Natural killer cell (primary cell): ENCODE measurements around the gene FPR3. TPM values are rescaled to one million over a fixed set of nuclear protein-coding genes. Genes with fewer than 3 reads are reported as not detected.

Source experiments
- ATAC-seq, 3 donors: fragments of 150-1000 bp in 2 of 3; fragments of 200-7000 bp in 1 of 3; cut with Tn5 transposase; 1 replicate in 1 of 3; 2 replicates in 2 of 3; pipeline ENCODE4 v1.10.0; 2021; ENCODE audit warnings: mild to moderate bottlenecking in 2 of 3, moderate library complexity in 2 of 3
- DNase-seq, 2 donors: peaks; one replicate each; pipeline versions ENCODE4 v3.0.0 to v3.0.0-alpha.2; 2013 to 2021; ENCODE audit warnings: mixed read lengths in 1 of 2
- H3K27ac ChIP-seq: one replicate; pipeline ENCODE4 v1.5.1; 2013; ENCODE audit warnings: mild to moderate bottlenecking, low read length
- H3K27me3 ChIP-seq: one replicate; pipeline ENCODE4 v1.6.1; 2013; ENCODE audit warnings: low read length; ENCODE audit not compliant: control insufficient read depth, insufficient read depth
- H3K36me3 ChIP-seq: one replicate; pipeline ENCODE4 v1.6.1; 2013; ENCODE audit warnings: low read length; ENCODE audit not compliant: control insufficient read depth, insufficient read depth
- H3K4me1 ChIP-seq: one replicate; pipeline ENCODE4 v1.6.1; 2013; ENCODE audit warnings: low read length; ENCODE audit not compliant: control insufficient read depth, insufficient read depth
- H3K4me3 ChIP-seq: one replicate; pipeline ENCODE4 v1.5.1; 2013; ENCODE audit warnings: low read length
- H3K9me3 ChIP-seq: one replicate; pipeline ENCODE4 v1.6.1; 2013; ENCODE audit warnings: low read length; ENCODE audit not compliant: control insufficient read depth, insufficient read depth
- H3K27ac Mint-ChIP-seq, 2 donors: one replicate each; pipeline ENCODE4 v1.8.0; 2022; ENCODE audit warnings: mild to moderate bottlenecking in 2 of 2, mixed read lengths in 2 of 2, moderate library complexity in 1 of 2
- H3K27me3 Mint-ChIP-seq, 2 donors: one replicate each; pipeline ENCODE4 v1.8.0; 2022; ENCODE audit warnings: low read depth in 2 of 2, mixed read lengths in 2 of 2
- H3K36me3 Mint-ChIP-seq: one replicate; pipeline ENCODE4 v1.8.0; 2022; ENCODE audit warnings: mixed read lengths
- H3K4me1 Mint-ChIP-seq, 2 donors: one replicate each; pipeline ENCODE4 v1.8.0; 2022; ENCODE audit warnings: mixed read lengths in 2 of 2
- H3K4me3 Mint-ChIP-seq: one replicate; pipeline ENCODE4 v1.8.0; 2022; ENCODE audit warnings: mild to moderate bottlenecking, moderate library complexity, mixed read lengths
- H3K9me3 Mint-ChIP-seq, 2 donors: one replicate each; pipeline ENCODE4 v1.8.0; 2022; ENCODE audit warnings: mixed read lengths in 2 of 2
- WGBS: methylation state at CpG from one replicate; pipeline ENCODE4 v1.1.7; 2013; ENCODE audit warnings: missing lambda C conversion rate; ENCODE audit not compliant: insufficient coverage; 5-methylcytosine and 5-hydroxymethylcytosine counted together
- intact Hi-C: fragments of 100-400 bp; cut with micrococcal nuclease; formaldehyde crosslinking; loops from one replicate; pipeline ENCODE4 v1.14.2; 2022
- total RNA-seq, 4 donors: library from RNA; stranded (reverse); fragments of 120-200 nt in 1 of 4; gene quantifications; one replicate each; pipeline versions ENCODE4 v1.2.3 to v1.2.4, GENCODE V29; 2013 to 2022
- TF ChIP-seq, protein P1 (sequence below): fragments of 200-600 bp; IDR thresholded peaks from one replicate; pipeline ENCODE4 v1.8.0; 2022; ENCODE audit warnings: antibody characterized with exemption

Gene FPR3
- total RNA-seq, 3 donors from 2014 or later (not counting 1 experiment from before 2014, with no cell fraction given): 0.28 TPM; not detected in 2

DNA sequence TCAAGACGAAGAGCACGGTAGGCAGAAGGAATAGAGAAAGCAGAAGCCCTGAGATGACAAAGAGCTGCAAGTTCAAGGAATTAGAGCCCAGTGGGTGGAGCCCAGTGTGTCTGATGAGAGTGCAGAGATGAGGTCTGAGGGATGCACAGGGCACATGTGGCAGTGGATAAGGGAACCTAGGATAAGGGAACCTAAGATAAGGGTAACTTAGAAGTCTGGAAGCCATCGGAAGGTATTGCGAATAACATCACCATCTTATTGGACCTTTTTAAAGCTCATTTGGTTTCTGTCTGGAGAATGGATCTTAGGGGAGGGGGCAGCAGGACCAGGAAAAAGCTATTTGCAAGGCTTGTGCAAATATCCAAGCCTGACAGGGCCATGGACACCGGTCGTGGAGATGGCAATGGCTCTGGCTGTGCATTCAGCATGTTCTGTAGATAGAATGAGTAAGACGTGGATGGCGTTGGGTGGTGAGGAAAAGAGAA lies 1.3 kb downstream of the FPR3 start:
- no peaks in the 10 kb centered on the region for H3K36me3 Mint-ChIP-seq
- H3K27ac Mint-ChIP-seq: no peak overlapping the region
- TF ChIP-seq, protein P1, sequence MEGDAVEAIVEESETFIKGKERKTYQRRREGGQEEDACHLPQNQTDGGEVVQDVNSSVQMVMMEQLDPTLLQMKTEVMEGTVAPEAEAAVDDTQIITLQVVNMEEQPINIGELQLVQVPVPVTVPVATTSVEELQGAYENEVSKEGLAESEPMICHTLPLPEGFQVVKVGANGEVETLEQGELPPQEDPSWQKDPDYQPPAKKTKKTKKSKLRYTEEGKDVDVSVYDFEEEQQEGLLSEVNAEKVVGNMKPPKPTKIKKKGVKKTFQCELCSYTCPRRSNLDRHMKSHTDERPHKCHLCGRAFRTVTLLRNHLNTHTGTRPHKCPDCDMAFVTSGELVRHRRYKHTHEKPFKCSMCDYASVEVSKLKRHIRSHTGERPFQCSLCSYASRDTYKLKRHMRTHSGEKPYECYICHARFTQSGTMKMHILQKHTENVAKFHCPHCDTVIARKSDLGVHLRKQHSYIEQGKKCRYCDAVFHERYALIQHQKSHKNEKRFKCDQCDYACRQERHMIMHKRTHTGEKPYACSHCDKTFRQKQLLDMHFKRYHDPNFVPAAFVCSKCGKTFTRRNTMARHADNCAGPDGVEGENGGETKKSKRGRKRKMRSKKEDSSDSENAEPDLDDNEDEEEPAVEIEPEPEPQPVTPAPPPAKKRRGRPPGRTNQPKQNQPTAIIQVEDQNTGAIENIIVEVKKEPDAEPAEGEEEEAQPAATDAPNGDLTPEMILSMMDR: no peak
- no peak overlapping the region for H3K4me3 Mint-ChIP-seq
- H3K4me1 Mint-ChIP-seq: no peaks in the 10 kb centered on the region
- H3K4me1 ChIP-seq: peaks cover 4% of the 10 kb centered on the region
- no peaks in the 10 kb centered on the region for H3K27me3 ChIP-seq
- peaks cover 0 to 14% of the 10 kb centered on the region in 2 donors for H3K27me3 Mint-ChIP-seq
- H3K36me3 ChIP-seq: no peaks in the 10 kb centered on the region
- WGBS: 88% methylated on average over 8 of the region's 8 CpGs
- no peak overlapping the region for H3K27ac ChIP-seq
- ATAC-seq (no peak), DNase-seq (no peak)
- H3K9me3 ChIP-seq: peaks cover 8% of the 10 kb centered on the region
- no peak overlapping the region for H3K4me3 ChIP-seq
- intact Hi-C loops: no loop called here
- peaks cover 0 to 2% of the 10 kb centered on the region in 2 donors for H3K9me3 Mint-ChIP-seq

DNA sequence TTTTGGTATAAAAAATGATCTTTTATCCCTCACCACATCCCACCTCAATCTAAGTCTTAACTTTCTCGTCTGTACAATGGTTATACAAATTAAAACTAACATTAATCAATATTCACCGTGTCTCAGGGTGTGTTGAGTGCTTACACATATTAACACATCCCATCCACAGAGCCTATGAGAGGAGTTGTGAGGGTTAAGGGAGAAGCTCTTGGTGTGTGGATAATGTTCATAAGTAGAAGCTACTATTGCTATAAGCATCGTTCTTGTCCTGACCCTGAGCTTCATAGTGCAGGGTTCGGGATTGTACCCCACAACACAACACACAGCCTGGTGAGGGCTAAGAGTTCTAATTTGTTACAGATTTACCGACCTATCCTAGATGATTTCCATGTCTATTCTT lies 2.5 kb downstream of the FPR3 start:
- DNase-seq (no peak), ATAC-seq (no peak)
- Histone ChIP-seq H3K9me3 (peaks cover 7% of the 10 kb centered on the region), H3K36me3 (no peaks in the 10 kb centered on the region), H3K4me1 (peaks cover 4% of the 10 kb centered on the region), H3K27ac (no peak overlapping the region), H3K27me3 (no peaks in the 10 kb centered on the region), H3K4me3 (no peak overlapping the region)
- Mint-ChIP-seq H3K27me3 (peaks cover 0 to 14% of the 10 kb centered on the region in 2 donors), H3K9me3 (peaks cover 0 to 2% of the 10 kb centered on the region in 2 donors), H3K4me3 (no peak overlapping the region), H3K4me1 (no peaks in the 10 kb centered on the region), H3K27ac (no peak overlapping the region), H3K36me3 (no peaks in the 10 kb centered on the region)
- intact Hi-C loops: no loop called here
- TF ChIP-seq, protein P1: no peak
- 83% methylated on average over 1 of the region's 5 CpGs for WGBS

DNA sequence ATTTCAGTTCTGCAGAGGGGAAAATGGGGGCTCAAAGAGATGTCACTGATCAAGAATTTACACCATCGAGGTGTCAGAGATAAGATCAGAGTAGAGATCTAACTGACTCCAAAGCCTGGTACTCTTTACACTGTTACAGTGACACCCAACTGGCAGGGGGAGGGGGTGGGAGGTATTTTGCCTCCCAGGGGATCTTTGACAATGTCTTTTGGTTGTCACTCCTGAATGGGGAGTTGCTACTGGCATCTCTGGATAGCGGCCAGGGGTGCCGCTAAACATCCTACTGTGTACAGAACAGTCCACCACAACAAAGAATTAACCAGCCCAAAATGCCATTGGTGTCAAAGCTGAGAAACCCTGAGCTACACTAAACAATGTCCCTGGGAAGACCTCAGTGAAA lies 3.1 kb downstream of the FPR3 start:
- Histone ChIP-seq H3K27ac (no peak overlapping the region), H3K4me3 (no peak overlapping the region), H3K4me1 (peaks cover 4% of the 10 kb centered on the region), H3K9me3 (peaks cover 4% of the 10 kb centered on the region), H3K36me3 (no peaks in the 10 kb centered on the region), H3K27me3 (no peaks in the 10 kb centered on the region)
- Mint-ChIP-seq H3K27me3 (peaks cover 0 to 14% of the 10 kb centered on the region in 2 donors), H3K36me3 (no peaks in the 10 kb centered on the region), H3K27ac (no peak overlapping the region), H3K9me3 (peaks cover 0 to 2% of the 10 kb centered on the region in 2 donors), H3K4me1 (no peaks in the 10 kb centered on the region), H3K4me3 (no peak overlapping the region)
- DNase-seq (no peak), ATAC-seq (no peak)
- intact Hi-C loops: no loop called here
- TF ChIP-seq, protein P1: no peak
- WGBS: 67% methylated on average over 1 of the region's 3 CpGs
